Nephron progenitor cell (in vitro differentiated cells): Measurements from ENCODE around the gene NUP43.
A peak's percentile ranks its signal among the peaks of the same experiment; 100 is the strongest.

ENCODE experiments used
- DNase-seq: peaks from one replicate; pipeline ENCODE4 v3.0.0; 2021
- H3K27ac Mint-ChIP-seq: 2 replicates; pipeline ENCODE4 v1.8.0; 2021; ENCODE audit warnings: mild to moderate bottlenecking, moderate library complexity, mixed read lengths
- H3K27me3 Mint-ChIP-seq: 2 replicates; pipeline ENCODE4 v1.8.0; 2021; ENCODE audit warnings: mild to moderate bottlenecking, low read depth, mixed read lengths; ENCODE audit not compliant: poor library complexity
- H3K36me3 Mint-ChIP-seq: 2 replicates; pipeline ENCODE4 v1.8.0; 2021; ENCODE audit warnings: low read depth, mixed read lengths
- H3K4me1 Mint-ChIP-seq: 2 replicates; pipeline ENCODE4 v1.8.0; 2021; ENCODE audit warnings: mixed read lengths
- H3K4me3 Mint-ChIP-seq: 2 replicates; pipeline ENCODE4 v1.8.0; 2021; ENCODE audit warnings: mild to moderate bottlenecking, moderate library complexity, mixed read lengths
- H3K9me3 Mint-ChIP-seq: 2 replicates; pipeline ENCODE4 v1.8.0; 2021; ENCODE audit warnings: mild to moderate bottlenecking, moderate library complexity, mixed read lengths
- CTCF ChIP-seq: fragments of 200-600 bp; sonication (generic); IDR thresholded peaks from 2 replicates; pipeline ENCODE4 v1.5.0; 2021; ENCODE audit warnings: antibody characterized with exemption

The NUP43 gene, protein sequence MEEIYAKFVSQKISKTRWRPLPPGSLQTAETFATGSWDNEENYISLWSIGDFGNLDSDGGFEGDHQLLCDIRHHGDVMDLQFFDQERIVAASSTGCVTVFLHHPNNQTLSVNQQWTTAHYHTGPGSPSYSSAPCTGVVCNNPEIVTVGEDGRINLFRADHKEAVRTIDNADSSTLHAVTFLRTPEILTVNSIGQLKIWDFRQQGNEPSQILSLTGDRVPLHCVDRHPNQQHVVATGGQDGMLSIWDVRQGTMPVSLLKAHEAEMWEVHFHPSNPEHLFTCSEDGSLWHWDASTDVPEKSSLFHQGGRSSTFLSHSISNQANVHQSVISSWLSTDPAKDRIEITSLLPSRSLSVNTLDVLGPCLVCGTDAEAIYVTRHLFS

DNA sequence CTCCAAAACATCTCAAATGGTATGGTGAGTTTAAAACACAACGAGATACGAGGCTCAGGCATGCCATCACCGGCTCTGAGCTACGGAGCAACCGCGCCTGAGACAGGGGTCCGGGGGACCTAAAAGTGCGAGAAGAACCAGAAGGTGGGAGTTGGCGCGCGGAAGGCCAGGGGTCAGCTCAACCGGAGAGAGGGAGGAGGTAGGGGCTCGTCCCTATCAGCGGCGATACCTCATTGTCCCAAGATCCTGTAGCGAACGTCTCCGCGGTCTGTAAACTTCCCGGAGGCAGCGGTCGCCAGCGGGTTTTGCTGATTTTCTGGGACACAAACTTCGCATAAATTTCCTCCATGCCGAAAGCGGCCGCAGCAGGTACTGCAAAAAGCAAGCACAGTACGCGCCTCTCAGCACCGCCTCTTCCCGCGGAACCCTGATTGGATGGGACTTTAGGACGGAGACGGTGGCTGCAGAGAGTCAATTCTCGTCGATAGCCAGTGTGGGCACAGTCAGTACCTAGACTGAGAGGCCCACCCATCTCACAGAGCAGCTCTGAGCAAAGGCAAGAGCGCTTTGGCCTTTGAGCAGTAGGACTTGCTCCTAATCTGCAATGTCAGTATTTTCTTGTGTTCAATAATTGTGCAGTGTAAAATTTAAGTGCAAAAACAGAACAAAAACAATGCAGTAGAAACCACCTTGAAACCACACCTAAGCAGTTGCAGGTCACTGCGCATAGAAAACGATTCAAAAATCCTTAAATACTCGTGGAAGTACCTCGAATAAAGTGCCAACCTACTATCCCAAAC is at the start of gene NUP43:
Gene NUP43 (minus strand): TSS at position 383 of the 800 bp plus-strand sequence. CDS start 34 bp downstream, at position 349.
- TF ChIP-seq CTCF = peak; percentile 48
- peaks cover 18% of the 10 kb centered on the region for H3K36me3 Mint-ChIP-seq
- DNase-seq = peak; percentile 82

GRCh38 chr6:149783551-149783950 is 37.2 kb upstream of the NUP43 start:
- no peaks in the 10 kb centered on the region for H3K4me1 Mint-ChIP-seq
- H3K9me3 Mint-ChIP-seq = peaks cover 9% of the 10 kb centered on the region

More for the DNA sequence above, at the start of gene NUP43:
- Mint-ChIP-seq H3K9me3 (no peaks in the 10 kb centered on the region), H3K4me1 (peaks cover 27% of the 10 kb centered on the region), H3K4me3 (peak within 1 kb of the TSS; percentile 99), H3K27me3 (peaks cover 3% of the 10 kb centered on the region), H3K27ac (peak within 1 kb of the TSS; percentile 57)

DNA sequence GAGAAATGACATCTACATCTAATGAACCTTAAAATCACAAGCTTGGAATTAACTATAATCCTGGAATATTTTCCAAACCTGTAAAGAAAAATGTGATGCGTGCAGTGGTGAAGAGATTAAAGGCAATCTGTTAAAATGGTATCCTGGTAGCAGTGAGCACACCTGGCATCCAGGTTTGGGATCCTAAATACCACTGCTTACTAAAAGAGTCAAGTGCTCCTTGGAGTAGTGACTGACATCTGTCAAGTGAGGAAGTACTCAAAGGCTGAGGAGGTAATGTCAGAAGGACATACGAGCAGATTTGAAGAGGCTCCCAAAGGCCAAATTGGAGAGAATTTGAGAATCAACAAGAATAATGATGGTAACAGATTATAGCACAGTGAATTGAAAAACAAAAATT is 36.0 kb upstream of the NUP43 start:
- Mint-ChIP-seq H3K36me3 (peaks cover 40% of the 10 kb centered on the region), H3K9me3 (peaks cover under 1% of the 10 kb centered on the region), H3K4me1 (no peaks in the 10 kb centered on the region), H3K27ac (no peak overlapping the region), H3K4me3 (no peak overlapping the region), H3K27me3 (no peaks in the 10 kb centered on the region)
- no peak for TF ChIP-seq CTCF
- DNase-seq = no peak

More at GRCh38 chr6:149783551-149783950, 37.2 kb upstream of the NUP43 start:
- H3K27me3 Mint-ChIP-seq = no peaks in the 10 kb centered on the region
- no peak overlapping the region for H3K4me3 Mint-ChIP-seq
- H3K36me3 Mint-ChIP-seq = peaks cover 52% of the 10 kb centered on the region
- no peak for DNase-seq
- TF ChIP-seq CTCF = no peak
- no peak overlapping the region for H3K27ac Mint-ChIP-seq

DNA sequence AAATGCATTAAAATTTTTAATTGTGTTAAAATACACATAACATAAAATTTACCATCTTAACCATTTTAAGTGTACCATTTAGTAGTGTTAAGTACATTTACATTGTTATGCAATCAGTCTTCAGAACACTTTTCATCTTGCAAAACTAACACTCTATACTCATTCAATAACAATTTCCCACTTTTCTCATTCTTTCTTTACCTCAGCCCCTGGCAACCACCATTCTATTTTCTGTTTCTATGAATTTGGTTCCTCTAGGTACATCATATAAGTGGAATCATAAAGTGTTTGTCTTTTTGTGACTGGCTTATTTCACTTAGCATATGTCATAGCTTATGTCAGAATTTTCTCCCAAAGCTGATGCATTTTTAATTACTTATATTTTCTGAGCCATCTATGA is 35.4 kb upstream of the NUP43 start:
- Mint-ChIP-seq H3K27ac (peak overlapping the region; percentile 5), H3K9me3 (no peaks in the 10 kb centered on the region), H3K27me3 (no peaks in the 10 kb centered on the region), H3K4me3 (no peak overlapping the region), H3K4me1 (no peaks in the 10 kb centered on the region), H3K36me3 (peaks cover 37% of the 10 kb centered on the region)
- DNase-seq = no peak
- TF ChIP-seq CTCF = no peak

DNA sequence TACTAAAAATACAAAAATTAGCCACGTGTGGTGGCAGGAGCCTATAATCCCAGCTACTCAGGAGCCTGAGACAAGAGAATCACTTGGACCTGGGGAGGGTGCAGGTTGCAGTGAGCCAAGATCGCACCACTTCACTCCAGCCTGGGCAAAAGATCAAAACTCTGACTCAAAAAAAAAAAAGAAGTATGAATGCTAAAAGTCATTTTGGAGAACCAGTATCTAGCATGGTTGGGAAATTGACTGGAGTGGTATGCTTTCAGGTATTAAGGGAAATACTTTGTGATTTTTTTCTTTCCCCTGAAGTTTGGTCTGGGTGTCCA is 33.3 kb upstream of the NUP43 start:
- no peaks in the 10 kb centered on the region for H3K27me3 Mint-ChIP-seq
- H3K4me3 Mint-ChIP-seq = no peak overlapping the region
- no peak for DNase-seq
- peaks cover 46% of the 10 kb centered on the region for H3K36me3 Mint-ChIP-seq
- TF ChIP-seq CTCF = no peak
- H3K9me3 Mint-ChIP-seq = no peaks in the 10 kb centered on the region
- no peak overlapping the region for H3K27ac Mint-ChIP-seq
- H3K4me1 Mint-ChIP-seq = no peaks in the 10 kb centered on the region
